Activated CD8-positive, alpha-beta memory T cell treated with anti-CD3 and anti-CD28 coated beads for 4 hours (primary cell): Measurements from ENCODE around the gene PKLR.
"Not testable (repeated sequence)": the region's sequence is repeated elsewhere in the genome, so short reads cannot be mapped to it uniquely, and the experiment has no call there.

Experiments used
- DNase-seq, 2 donors: peaks; one replicate each; pipeline ENCODE4 v3.0.0-alpha.2; 2020; ENCODE audit warnings: low read depth in 2 of 2

Gene PKLR

DNA sequence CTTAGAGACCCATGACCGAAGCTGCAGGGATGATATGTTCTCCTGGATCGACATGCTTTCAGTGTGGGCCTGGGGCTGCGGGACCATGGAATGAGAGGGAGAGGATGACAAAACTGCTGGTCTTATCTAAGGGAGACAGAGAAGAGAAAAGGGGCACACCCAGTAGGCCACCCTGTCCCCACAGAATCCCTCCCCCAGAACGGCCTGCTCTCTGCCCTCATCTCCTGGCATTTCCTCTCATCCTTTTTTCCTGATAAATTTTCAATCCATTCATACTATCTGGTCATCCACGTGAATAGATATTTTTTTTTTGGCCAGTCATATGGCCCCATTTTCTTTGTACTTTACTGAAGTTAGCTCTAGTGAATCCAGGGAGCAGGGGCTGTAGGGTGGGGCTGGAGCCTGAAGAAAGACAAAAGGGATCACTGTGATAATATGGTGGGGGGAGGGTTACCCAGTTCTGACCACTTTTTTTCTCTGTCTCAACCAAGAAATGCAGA lies at the start of gene PKLR:
PKLR (minus strand) TSS at position 97 of the 500 bp plus-strand sequence; CDS start at position 54, 43 bp downstream.
- no peak for DNase-seq

GRCh38 chr1:155342842-155343241 lies 41.6 kb upstream of the PKLR start:
- no peak for DNase-seq

- no peak for DNase-seq
Measured at GRCh38 chr1:155339515-155340097, 38.4 kb upstream of the PKLR start.

GRCh38 chr1:155334962-155335361 lies 33.7 kb upstream of the PKLR start:
- no peak for DNase-seq

- no peak for DNase-seq
Measured at GRCh38 chr1:155329980-155330598, 28.9 kb upstream of the PKLR start.

DNA sequence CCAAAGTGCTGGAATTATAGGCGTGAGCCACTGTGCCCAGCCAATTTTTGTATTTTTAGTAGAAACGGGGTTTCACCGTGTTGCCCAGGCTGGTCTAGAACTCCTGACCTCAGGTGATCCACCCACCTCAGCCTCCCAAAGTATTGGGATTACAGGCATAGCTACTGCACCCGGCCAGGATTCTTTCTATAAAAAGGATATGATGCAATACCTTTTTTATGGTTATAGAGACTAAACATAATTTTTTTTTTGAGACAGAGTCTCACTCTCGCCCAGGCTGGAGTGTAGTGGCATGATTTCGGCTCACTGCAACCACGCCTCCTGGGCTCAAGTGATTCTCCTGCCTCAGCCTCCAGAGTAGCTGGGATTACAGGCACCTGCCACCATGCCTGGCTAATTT lies 27.6 kb upstream of the PKLR start:
- DNase-seq, result not testable (repeated sequence)

GRCh38 chr1:155327981-155328380 lies 26.7 kb upstream of the PKLR start:
- DNase-seq, result no peak

DNA sequence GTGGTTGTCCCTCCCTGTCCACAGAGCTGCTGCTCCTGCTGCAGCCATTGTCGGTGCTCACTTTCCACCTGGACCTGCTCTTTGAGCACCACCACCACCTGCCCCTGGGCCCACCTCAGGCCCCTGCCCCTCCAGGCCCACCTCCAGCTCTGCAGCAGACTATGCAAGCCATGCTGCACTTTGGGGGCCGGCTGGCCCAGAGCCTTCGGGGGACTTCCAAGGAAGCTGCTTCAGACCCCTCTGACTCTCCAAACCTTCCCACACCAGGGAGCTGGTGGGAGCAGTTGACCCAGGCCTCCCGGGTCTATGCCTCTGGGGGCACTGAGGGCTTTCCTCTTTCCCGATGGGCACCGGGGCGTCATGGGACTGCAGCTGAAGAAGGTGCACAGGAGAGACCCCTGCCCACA lies 25.4 kb upstream of the PKLR start:
- no peak for DNase-seq

- DNase-seq, result no peak
Measured at GRCh38 chr1:155326020-155326526, 24.8 kb upstream of the PKLR start.

DNA sequence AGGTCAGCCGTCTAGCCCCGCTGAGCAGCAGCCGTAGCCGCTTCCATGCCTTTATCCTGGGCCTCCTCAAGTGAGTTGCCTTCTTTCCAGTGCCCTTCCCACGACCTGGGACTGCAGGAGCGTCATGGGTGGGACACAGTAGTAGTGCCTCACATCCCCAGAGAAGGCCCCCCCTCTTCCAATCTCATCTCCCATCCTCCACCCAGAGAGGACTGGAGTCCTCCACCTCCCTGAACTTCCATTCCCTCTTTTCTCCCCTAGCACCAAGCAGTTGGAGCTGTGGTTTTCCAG lies 24.3 kb upstream of the PKLR start:
- DNase-seq, result no peak

- DNase-seq, result no peak
Measured at GRCh38 chr1:155324717-155325602, 23.7 kb upstream of the PKLR start.

GRCh38 chr1:155324037-155324716 lies 22.9 kb upstream of the PKLR start:
- DNase-seq, result peak; percentile 67 to 69

- peak; percentile 53 to 58 for DNase-seq
Measured at GRCh38 chr1:155323729-155324036, 22.4 kb upstream of the PKLR start.

DNA sequence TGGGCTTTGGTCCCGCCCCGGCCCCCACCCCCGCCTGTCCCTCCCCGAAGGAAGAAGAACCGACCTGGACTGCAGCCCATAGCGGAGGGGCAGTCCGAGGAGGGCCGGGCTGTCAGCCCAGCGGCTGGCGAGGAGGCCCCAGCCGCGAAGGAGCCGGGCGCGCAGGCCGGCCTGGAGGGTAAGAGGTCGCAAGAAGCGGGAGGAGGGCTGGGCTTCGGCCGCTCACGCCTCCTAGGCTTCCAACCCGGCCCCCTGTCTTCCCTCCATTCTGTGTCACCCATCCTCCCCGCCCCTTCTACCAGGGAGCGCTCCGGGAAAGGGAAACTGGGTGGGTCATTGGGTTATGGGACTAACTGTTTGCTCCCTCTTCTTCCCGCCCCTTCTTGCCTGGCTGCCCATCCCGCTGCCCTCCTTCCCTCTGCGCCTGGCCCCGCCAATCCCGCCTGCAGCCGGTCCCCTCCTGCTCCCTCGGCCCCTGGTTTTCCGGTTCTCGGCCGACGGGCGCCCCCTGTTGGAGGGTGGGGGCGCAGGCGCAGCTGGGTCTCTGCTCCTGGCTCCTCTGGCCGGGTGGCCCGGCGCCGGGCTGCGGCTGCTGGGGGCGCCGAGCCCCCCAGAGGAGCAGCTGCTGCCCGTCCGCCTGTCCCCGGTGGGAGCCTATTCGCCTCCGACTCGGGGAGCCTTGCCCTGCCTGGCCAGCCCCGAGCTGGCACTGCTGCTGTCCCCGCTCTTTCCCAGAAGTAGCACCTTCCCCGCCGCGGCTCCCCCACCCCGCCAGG lies 21.9 kb upstream of the PKLR start:
- DNase-seq, result peak; percentile 66 to 70

GRCh38 chr1:155322571-155322952 lies 21.3 kb upstream of the PKLR start:
- DNase-seq, result no peak

DNA sequence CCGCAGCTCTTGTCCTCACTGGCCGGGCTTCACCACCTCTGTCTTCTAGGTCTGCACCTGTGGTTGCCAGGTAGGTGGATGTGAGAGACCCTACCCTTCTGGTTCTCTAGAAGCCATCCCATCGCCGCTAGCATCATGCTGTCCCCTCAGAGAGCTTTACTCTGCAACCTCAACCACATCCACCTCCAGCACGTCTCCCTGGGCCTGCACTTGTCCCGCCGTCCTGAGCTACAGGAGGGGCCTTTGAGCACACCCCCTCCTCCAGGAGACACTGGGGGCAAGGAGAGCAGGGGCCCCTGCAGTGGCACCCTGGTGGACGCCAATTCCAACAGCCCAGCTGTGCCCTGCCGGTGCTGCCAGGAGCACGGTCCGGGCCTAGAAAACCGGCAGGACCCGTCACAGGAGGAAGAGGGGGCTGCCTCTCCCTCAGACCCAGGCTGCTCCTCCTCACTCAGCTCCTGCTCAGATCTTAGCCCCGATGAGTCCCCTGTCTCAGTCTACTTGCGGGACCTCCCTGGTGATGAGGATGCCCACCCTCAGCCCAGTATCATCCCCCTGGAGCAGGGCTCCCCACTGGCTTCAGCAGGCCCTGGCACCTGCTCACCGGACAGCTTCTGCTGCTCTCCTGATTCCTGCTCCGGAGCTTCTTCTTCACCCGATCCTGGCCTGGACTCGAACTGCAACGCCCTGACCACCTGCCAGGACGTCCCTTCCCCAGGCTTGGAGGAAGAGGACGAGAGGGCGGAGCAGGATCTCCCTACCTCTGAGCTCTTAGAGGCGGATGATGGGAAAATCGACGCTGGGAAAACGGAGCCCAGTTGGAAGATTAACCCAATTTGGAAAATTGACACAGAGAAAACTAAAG lies 20.6 kb upstream of the PKLR start:
- DNase-seq, result no peak

DNA sequence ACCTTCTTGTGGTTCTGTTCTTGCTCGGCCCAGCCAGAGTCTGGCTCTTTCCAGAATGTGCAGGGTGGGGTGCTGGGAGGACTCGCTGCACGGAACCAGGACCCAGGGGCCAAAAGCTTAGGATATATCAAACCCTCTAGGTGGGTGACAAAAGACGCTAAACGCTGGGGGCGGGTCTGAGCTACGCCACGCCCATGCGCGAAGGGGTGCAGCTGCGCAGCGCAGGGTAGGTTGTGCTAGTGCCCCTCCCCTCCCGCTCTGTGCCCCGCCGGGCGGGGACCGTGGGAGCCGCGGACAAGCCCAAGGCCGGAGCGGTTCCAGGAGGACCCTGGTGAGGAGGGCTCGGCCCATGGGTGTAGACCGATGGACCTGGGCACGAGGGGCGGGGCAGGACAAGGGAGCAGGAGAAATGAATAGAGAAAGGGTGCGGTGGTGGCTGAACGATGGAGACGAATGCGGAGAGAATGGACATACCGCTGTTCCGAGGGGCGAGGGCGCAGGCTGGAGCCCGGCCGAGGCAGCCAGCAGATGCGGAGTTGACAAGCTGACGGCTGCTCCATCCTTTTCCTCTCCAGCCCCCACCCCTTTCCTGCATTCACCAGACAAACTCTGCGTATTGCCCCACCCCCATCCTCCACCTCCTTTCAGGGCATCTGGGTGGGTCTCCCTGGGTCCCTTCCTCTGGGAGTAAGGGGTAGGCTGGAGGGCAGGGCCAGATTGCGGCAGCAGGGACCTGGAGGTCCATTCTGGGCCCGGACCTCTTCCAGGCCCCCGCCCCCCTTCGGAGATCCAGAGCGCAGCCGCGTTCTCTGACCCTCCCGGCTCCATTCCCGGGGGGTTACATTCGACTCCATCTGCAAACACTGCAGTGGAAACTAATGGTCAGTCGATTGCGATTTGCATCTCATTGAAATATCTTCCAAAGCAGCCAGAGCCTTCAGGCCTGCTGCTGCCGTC lies 19.7 kb upstream of the PKLR start, which contains the start of gene RUSC1:
RUSC1 (plus strand) TSS at position 234 of the 957 bp plus-strand sequence. CDS start 880 bp downstream, outside the sequence.
- peak; percentile 39 to 51 for DNase-seq

DNA sequence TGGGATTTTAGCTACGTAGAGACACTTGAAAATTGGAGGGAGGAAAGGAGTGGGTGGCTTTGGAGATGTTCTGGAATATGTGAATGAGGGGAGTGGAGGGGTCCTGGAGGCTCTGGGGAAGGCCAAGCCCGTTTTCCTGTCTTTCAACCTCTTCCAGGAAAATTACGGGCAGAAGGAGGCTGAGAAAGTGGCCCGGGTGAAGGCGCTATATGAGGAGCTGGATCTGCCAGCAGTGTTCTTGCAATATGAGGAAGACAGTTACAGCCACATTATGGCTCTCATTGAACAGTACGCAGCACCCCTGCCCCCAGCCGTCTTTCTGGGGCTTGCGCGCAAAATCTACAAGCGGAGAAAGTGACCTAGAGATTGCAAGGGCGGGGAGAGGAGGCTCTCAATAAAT lies 19.0 kb upstream of the PKLR start:
- DNase-seq, result no peak

DNA sequence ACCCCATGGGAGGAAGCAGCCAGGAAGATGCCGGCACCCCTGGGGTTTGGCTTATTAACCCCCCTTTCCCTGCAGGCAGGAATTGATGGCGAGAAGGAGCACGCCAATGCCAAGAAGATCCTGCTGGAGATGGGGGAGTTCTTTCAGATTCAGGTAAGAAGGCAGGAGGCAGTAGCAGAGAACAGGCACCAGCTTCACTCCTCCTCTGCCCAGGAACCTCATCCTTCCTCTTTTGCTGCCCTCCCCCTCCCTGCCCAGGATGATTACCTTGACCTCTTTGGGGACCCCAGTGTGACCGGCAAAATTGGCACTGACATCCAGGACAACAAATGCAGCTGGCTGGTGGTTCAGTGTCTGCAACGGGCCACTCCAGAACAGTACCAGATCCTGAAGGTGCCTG lies 18.3 kb upstream of the PKLR start:
- DNase-seq, result no peak
